Fibroblast of the conjunctiva (primary cell): ENCODE results near the gene SPACA9.

Experiments used
- DNase-seq: peaks from one replicate; pipeline ENCODE4 v3.0.0-alpha.2; 2010; ENCODE audit warnings: low read depth

SPACA9 gene

GRCh38 chr9:132863096-132863495, 15.6 kb upstream of the SPACA9 start:
- no peak for DNase-seq

DNA sequence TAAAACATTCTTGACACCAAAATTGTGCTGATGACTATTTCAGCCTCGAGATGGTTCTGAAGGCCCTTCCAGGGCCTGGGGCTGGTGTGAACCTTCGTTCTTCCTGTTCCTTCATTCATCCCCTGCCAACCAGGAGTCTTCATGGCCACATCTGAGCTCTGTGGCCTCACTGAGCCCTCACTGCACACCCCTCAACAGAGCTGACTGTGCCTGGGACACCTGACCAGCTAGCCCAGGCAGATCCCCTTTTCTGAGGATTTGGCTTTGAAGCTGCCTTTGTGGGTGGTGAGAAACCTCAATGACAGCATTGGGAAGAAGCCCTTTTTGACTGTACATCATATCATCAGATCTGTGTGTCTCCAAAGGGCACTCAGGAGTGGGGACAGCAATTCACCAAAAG, 14.4 kb upstream of the SPACA9 start:
- no peak for DNase-seq

GRCh38 chr9:132864691-132865090, 14.0 kb upstream of the SPACA9 start:
- DNase-seq, result no peak

DNA sequence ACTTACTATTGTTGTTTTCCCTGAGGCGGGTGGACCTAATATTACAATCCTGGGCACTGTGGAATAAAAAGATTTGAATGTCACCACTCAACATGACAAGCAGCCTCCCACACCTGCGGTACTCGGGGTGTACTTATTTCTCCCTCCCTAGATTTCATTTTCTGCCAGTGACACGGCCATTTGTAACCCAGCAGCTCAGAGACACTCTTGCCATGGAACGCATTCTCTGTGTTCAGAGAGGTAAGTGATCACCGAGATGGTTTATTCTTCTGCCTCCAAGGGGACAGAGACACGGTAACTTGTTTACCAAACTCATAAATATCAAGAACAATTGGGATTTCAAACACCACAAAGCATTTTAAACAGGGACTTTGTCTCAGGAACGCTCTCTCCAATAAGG, 11.8 kb upstream of the SPACA9 start:
- DNase-seq, result no peak

- no peak for DNase-seq
Observed at GRCh38 chr9:132869266-132869665, 9.4 kb upstream of the SPACA9 start.

GRCh38 chr9:132873403-132873802, 5.3 kb upstream of the SPACA9 start:
- no peak for DNase-seq

GRCh38 chr9:132875159-132875558, 3.5 kb upstream of the SPACA9 start:
- no peak for DNase-seq

DNA sequence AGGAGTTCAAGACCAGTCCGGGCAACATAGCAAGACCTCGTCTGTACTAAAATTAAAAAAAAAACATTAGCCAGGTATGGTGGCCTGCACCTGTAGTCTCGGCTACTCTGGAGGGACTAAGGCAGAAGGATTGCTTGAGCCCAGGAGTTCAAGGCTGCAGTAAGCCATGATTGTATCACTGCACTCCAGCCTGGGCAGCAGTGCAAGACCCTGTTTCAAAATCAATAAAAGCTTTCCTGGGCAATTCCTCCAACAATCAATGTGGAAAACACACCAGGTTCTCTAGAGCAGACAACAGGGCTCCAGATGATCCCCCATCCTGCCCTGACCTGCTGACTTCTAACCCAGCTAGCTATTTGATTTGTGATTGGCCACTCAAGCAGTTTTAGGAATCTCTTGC, 1.8 kb upstream of the SPACA9 start:
- no peak for DNase-seq

DNA sequence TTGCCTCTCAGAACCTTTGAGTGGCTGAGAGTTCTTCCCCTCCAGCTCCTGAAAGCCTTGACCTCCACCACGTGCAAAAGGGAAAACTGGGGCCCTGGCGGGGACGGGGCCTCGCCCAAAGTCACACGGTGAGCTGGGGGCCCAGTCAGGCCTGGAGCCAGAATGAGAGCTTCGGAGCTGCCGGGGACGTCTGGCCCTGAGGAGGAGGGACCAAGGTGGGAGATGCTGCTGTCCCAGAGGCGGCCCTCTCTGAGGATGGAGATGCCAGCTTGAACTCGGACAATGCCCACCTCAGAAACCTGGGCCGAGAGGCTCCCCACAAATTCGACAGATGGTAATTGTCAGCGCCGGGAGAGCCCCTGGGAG, 1.3 kb upstream of the SPACA9 start:
- DNase-seq, result no peak

- DNase-seq, result peak; percentile 30
Observed at GRCh38 chr9:132877824-132878694, 639 bp upstream of the SPACA9 start, which contains the start of gene AK8. Gene AK8 (minus strand): TSS chr9:132878284. CDS start chr9:132878255, 29 bp downstream.

GRCh38 chr9:132879457-132880323, 992 bp downstream of the SPACA9 start:
- DNase-seq, result no peak

DNA sequence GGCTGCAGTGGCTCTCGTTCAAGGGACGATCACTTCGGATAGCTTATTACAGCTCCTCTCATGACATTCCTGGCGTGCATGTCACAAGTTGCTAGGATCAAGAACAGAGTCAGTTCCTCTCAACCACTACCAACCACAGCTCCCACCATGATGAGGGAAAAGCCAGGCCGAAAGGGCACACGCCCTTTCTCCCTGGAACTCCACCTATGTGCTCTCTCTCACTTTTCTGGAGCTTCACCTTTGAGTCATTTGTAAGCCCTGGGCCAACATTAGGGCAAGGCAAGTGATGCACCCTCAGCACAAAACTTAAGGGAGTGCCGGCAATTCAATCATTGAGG, 1.6 kb downstream of the SPACA9 start:
- DNase-seq, result no peak

DNA sequence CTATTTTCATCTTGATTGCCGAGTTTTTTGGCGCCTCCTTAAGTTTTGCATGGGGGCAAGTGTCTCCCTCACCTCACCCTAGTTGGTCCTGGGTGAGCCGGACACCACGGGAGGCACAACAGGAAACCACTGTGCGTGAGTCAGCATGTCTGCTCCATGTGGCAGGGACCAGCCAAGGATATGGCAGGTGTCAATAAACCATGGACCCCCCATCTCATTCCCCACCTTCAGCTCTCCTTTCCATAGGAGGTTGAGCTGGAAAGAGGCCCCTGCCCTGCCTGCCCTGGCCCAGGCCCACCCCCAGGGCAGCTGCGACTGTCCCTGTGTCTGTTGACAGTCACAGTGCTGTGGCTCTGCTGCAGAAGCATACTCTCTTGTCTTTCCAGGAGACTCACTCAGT, 3.1 kb downstream of the SPACA9 start:
- no peak for DNase-seq

- no peak for DNase-seq
Observed at GRCh38 chr9:132882616-132883015, 3.9 kb downstream of the SPACA9 start.

DNA sequence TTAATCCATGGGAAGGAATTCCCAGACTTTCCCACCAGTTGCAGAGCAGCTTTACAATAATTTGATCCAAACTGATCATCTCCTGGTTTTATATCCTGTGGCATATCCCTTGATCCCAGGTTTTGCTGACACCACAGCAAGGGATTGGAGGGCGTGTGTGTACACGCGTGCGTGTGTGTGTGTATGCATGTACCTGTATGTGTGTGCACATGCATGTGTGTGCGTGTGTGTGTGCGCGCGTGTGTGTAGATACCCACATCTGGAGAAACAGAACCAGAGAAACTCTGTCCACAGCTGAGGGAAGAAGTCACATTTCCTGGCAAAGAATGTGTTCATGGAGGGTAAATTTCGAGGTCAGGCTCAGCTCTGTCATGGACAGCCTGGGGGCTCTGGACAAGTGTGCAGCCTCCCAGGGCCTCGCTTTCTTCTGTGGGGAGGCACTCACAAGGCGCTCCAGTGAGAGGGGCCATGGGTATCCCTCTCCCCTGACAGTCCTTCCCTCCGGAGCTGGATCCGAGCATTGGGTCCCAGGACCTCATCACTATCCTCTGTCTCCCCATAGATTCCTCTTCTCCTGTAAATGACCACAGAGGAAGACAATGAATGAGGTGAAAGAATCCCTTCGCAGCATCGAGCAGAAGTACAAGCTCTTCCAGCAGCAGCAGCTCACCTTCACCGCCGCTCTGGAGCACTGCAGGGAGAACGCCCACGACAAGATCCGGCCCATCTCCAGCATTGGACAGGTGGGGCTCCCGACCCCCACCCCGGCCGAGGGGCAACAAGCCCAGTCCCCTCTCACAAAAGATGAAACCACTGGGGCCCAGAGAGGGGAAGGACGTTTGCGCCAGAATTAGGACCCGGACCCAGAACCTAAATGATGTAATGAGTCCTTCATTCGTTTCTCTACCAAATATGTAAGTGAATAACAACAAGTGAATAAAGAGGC, 4.9 kb downstream of the SPACA9 start:
- DNase-seq, result no peak

DNA sequence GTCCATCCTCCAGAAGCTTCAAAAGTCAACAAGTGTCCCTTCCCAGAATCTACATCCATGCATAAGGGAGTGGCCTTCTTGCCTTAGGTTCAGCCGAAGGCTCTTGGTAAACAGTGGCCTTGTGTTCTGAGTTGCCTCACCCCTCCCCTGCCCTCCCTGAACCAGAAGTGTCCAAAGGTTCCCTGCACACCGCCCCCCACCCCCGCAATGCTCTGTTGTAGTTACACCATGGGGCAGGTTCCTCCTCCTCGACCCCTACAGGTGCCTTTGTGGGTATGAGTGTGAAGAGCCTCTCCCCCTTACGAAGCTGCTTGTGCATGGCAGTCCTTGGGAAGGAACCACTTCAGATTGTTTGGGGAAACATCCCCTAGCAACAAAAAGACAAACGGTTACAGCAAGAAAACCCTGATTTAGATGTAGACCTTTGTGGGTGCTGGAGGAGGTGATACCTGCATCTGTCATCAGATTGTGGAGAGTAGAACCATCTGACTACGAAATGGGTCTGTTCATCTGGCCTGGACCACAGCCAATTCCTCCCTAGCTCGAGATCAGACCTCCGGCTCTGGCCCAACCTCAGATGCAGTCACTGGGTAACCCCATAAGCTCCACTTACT, 7.1 kb downstream of the SPACA9 start:
- no peak for DNase-seq

GRCh38 chr9:132886334-132886725, 7.6 kb downstream of the SPACA9 start:
- no peak for DNase-seq

- no peak for DNase-seq
Observed at GRCh38 chr9:132887181-132888120, 8.8 kb downstream of the SPACA9 start.

DNA sequence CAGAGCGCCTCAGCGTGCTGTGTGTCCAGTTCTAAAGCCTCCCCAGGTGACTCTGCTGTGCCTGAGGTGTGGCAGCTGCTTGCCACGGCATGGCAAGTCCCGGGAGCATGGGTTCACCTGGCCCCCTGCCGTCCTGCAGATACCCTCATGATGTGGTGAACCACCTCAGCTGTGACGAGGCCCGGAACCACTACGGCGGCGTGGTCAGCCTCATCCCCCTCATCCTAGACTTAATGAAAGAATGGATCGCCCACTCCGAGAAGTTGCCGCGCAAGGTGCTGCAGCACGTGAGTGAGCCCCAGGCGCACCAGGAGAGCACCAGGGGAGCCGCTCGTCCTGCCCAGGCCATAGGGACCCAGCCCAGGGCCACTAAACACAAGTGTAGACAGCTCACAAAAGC, 9.5 kb downstream of the SPACA9 start:
- DNase-seq, result no peak

- no peak for DNase-seq
Observed at GRCh38 chr9:132892400-132892799, 13.7 kb downstream of the SPACA9 start.

DNA sequence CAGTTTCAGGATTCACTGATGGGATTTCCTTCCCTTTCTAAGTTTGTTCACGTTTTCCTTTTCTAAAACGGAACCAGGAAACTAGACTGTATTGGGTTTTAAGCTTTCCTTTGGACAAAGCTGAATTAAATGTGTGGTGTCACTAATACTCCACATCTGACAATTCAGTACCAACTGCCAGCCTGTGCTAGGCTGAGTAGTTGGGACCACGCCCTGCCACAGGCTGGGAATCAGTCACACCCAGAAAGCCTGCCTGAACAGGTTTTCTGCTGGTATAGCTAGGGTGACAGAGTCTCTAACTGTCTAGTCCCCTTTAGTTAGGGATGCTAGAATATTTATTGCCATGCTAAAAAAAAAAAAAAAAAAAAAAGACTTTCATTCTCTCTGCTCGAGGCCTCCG, 15.6 kb downstream of the SPACA9 start:
- DNase-seq, result no peak
